Astrocyte of the spinal cord (primary cell): ENCODE data around the gene BPIFB3.
"Not testable (repeated sequence)": the region's sequence is repeated elsewhere in the genome, so short reads cannot be mapped to it uniquely, and the experiment has no call there.

Source experiments
- DNase-seq: peaks from one replicate; pipeline ENCODE4 v3.0.0; 2011; ENCODE audit warnings: low read depth, low spot score
- H3K4me3 ChIP-seq: 2 replicates; pipeline ENCODE4 v1.5.1; 2011; ENCODE audit warnings: low read depth, mild to moderate bottlenecking, low read length, moderate library complexity
- CTCF ChIP-seq: IDR thresholded peaks from 2 replicates; pipeline ENCODE4 v1.5.1; 2012; ENCODE audit warnings: low read depth, mild to moderate bottlenecking, low read length, inconsistent platforms
- in situ Hi-C: cut with HindIII; loops from 2 replicates; pipeline ENCODE4 v1.10.0; 2017; ENCODE audit warnings: low sequenced_read_pairs

Gene BPIFB3

GRCh38 chr20:33097001-33097400 lies 43.3 kb downstream of the BPIFB3 start:
- H3K4me3 ChIP-seq, result no peak overlapping the region
- in situ Hi-C loops, result no loop called here
- no peak for TF ChIP-seq CTCF
- no peak for DNase-seq

- TF ChIP-seq CTCF, result no peak
- no peak overlapping the region for H3K4me3 ChIP-seq
- in situ Hi-C loops, result no loop called here
- DNase-seq, result no peak
Observed at GRCh38 chr20:33099843-33100538, 46.3 kb downstream of the BPIFB3 start.

DNA sequence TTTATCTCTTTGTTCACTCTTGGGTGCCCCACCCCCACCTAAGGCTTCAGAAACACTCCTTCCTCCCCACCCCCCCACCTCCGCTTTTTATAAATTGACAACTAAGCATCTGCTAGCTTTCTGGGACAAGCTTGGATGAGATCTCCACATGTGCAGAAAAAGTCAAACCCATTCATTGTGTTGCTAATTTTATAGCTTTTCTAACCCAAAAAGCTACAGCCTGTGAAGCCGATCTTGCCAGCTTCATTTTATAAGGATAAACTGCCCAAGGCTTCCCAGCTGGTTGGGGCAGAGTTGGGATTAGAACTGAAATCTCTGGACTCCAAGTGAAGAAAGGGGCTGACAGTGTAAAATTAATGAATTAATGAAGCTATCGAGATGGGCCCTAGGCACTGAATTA lies 49.9 kb downstream of the BPIFB3 start:
- DNase-seq, result no peak
- in situ Hi-C loops, result no loop called here
- H3K4me3 ChIP-seq, result no peak overlapping the region
- no peak for TF ChIP-seq CTCF

DNA sequence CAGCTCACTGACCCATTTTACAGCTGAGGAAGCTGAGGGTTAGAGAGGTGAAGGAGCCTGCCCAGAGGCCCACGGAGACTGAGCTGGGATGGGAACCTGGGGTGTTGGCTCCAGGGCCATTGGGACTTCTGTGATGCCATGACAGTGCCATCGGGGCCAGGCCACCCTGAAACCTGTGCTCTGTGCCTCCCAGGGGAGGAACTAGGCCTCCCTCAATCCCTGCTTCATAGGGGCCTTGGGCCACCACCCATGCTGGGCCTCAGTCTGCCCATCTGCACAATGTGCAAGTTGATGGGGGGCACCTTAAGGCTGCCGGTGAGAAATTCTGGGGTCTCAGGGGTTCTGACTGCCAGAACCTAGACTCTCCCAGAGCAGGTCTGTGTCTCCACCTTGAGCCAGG lies 50.6 kb downstream of the BPIFB3 start:
- no peak for TF ChIP-seq CTCF
- DNase-seq, result no peak
- no peak overlapping the region for H3K4me3 ChIP-seq
- in situ Hi-C loops, result no loop called here

DNA sequence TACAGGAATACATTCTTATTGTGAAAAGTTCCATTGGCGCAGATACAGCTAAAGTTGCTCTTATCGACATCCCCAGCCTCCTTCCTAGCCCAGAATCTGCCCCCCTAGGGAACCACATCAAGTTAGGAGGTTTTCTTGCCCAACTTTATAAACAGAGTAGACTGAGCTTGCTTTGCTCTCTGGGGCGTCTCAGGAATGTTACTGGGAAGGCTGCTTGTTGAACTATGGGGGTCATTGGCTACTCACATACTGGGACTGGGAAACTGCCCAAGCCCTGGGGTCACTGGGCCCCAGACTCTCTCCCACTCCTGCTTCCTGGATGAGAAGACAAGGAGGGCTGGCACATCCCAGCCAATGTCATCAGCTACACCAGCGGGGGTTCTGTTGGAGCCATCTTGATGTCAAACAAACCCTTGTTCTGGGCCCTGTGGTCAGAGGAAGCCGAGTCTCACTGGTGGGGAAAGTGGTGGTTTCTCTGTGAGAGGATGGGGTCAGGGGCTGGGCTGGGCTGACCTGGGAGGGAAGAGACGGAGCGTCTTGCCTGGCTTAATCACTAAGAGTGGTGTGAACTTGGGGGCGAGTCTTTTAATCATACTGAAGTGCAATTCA lies 51.7 kb downstream of the BPIFB3 start:
- no peak for DNase-seq
- no peak for TF ChIP-seq CTCF
- in situ Hi-C loops, result no loop called here
- H3K4me3 ChIP-seq, result no peak overlapping the region

GRCh38 chr20:33106058-33106620 lies 52.4 kb downstream of the BPIFB3 start:
- H3K4me3 ChIP-seq, DNase-seq, in situ Hi-C loops: not testable (repeated sequence)

- no peak for DNase-seq
- no peak overlapping the region for H3K4me3 ChIP-seq
- TF ChIP-seq CTCF, result no peak
- in situ Hi-C loops, result no loop called here
Observed at GRCh38 chr20:33108661-33109060, 55.0 kb downstream of the BPIFB3 start.
